ENCODE measurements around the gene GFER. TPM values are rescaled to one million over a fixed set of nuclear protein-coding genes. Genes with fewer than 3 reads are reported as not detected.

GFER gene
- total and polyA plus RNA-seq, 9 of the 15 experiments (the other 6 are each of a cell fraction or from before 2014, with no cell fraction given) = 4.3 to 53.7 (median 19.8) TPM

GRCh38 chr16:1964506-1965395 lies 19.2 kb upstream of the GFER start, which contains the start of gene RPS2 (continued):
- TF ChIP-seq CLOCK (CRISPR knock-in tag; IDR thresholded peaks at IDR 0.05; ENCODE audit: borderline replicate concordance) (no peak), ELF4 (CRISPR knock-in tag; IDR thresholded peaks at IDR 0.05) (no peak), EP400 (IDR thresholded peaks at IDR 0.05) (peak; percentile 99), POLR2A (conservative IDR thresholded peaks at IDR 0.05) (peak; percentile 100), RBM15 (IDR thresholded peaks at IDR 0.05; ENCODE audit: insufficient read depth, low read length) (peak; percentile 65; the same call in 1 of the 2 replicates), ARID2 (IDR thresholded peaks at IDR 0.05) (no peak), RFX1 (IDR thresholded peaks at IDR 0.05) (no peak), MGA (IDR thresholded peaks at IDR 0.05) (peak; percentile 58), PRMT5 (CRISPR knock-in tag; IDR thresholded peaks at IDR 0.05) (no peak), SIRT6 (IDR thresholded peaks at IDR 0.05; ENCODE audit: low read depth, low read length) (no peak), CHD1 (IDR thresholded peaks at IDR 0.05; ENCODE audit: low read length) (no peak), HEY1 (CRISPR knock-in tag; IDR thresholded peaks at IDR 0.05; ENCODE audit: borderline replicate concordance) (no peak), HCFC1 (IDR thresholded peaks at IDR 0.05; ENCODE audit: low read depth, low read length) (peak; percentile 82)
